MCF 10A (cell line): ENCODE data around the gene WWTR1. TPM values are rescaled to one million over a fixed set of nuclear protein-coding genes. Genes with fewer than 3 reads are reported as not detected.

Source experiments
- BruUV-seq: library from RNA; stranded (reverse); fragments of 400-500 nt; replicated peaks from 2 replicates; lab custom pipeline; 2021; lab: Mats Ljungman, UMichigan
- CTCF ChIA-PET: fragments of 300-600 bp; sonication (Branson Sonifier 250); formaldehyde crosslinking; extraction: SDS; loops from one replicate; lab custom pipeline; 2021; ENCODE audit warnings: antibody characterized with exemption, inconsistent platforms; lab: Yijun Ruan, JAX
- POLR2A ChIA-PET: fragments of 300-600, 350-650 bp; sonication (Branson Sonifier 250); formaldehyde crosslinking; extraction: SDS; loops from one replicate; lab custom pipeline; 2020; ENCODE audit warnings: antibody characterized with exemption, inconsistent platforms; lab: Yijun Ruan, JAX
- DNase-seq: peaks from one replicate; pipeline ENCODE4 v3.0.0-alpha.2; 2018; ENCODE audit not compliant: unreplicated experiment
- H3K27ac Mint-ChIP-seq: one replicate; pipeline ENCODE4 v1.8.0; 2022; ENCODE audit warnings: mild to moderate bottlenecking, low read depth, mixed read lengths; ENCODE audit not compliant: unreplicated experiment
- H3K27me3 Mint-ChIP-seq: one replicate; pipeline ENCODE4 v1.8.0; 2022; ENCODE audit warnings: mixed read lengths; ENCODE audit not compliant: insufficient read depth, unreplicated experiment
- H3K36me3 Mint-ChIP-seq: one replicate; pipeline ENCODE4 v1.8.0; 2022; ENCODE audit warnings: mild to moderate bottlenecking, moderate library complexity, mixed read lengths; ENCODE audit not compliant: insufficient read depth, unreplicated experiment
- H3K4me1 Mint-ChIP-seq: one replicate; pipeline ENCODE4 v1.8.0; 2022; ENCODE audit warnings: mixed read lengths; ENCODE audit not compliant: insufficient read depth, unreplicated experiment
- H3K4me3 Mint-ChIP-seq: one replicate; pipeline ENCODE4 v1.8.0; 2022; ENCODE audit warnings: mild to moderate bottlenecking, moderate library complexity, mixed read lengths; ENCODE audit not compliant: unreplicated experiment
- H3K9me3 Mint-ChIP-seq: one replicate; pipeline ENCODE4 v1.8.0; 2022; ENCODE audit warnings: mixed read lengths; ENCODE audit not compliant: unreplicated experiment
- CTCF ChIP-seq: fragments of 200-600 bp; IDR thresholded peaks from one replicate; pipeline ENCODE4 v1.8.0; 2022; ENCODE audit warnings: antibody characterized with exemption, mild to moderate bottlenecking; ENCODE audit not compliant: unreplicated experiment
- intact Hi-C: fragments of 100-400 bp; cut with micrococcal nuclease; formaldehyde crosslinking; loops from 2 replicates; pipeline ENCODE4 v1.14.1; 2022
- total RNA-seq: library from RNA; stranded (reverse); gene quantifications from 2 replicates; pipeline ENCODE4 v1.2.3, GENCODE V29; 2022

WWTR1 gene
- total RNA-seq, 1 experiment from 2014 or later = 52.9 TPM

- Mint-ChIP-seq H3K9me3 (no peaks in the 10 kb centered on the region), H3K4me1 (peaks cover 5% of the 10 kb centered on the region), H3K27ac (no peak overlapping the region), H3K27me3 (no peaks in the 10 kb centered on the region), H3K4me3 (no peak overlapping the region), H3K36me3 (no peaks in the 10 kb centered on the region)
- ChIA-PET CTCF (interaction anchor here (0.7 to 1.3 kb wide), 4 partner anchors 11 to 210 kb away, joined by 3 to 8 read pairs (median 4); no protein-coding TSS in a partner anchor), POLR2A (interaction anchor here (1.6 kb wide), 1 partner anchor 9 kb away, joined by 3 read pairs; no protein-coding TSS in a partner anchor)
- intact Hi-C loops = no loop called here
- TF ChIP-seq CTCF = no peak
- DNase-seq = no peak
- BruUV-seq = no TSS peak
Observed at GRCh38 chr3:149564079-149564478, 93.7 kb downstream of the WWTR1 start.

GRCh38 chr3:149563114-149563513 lies 94.7 kb downstream of the WWTR1 start:
- Mint-ChIP-seq H3K36me3 (peaks cover 6% of the 10 kb centered on the region), H3K4me1 (peaks cover 5% of the 10 kb centered on the region), H3K9me3 (no peaks in the 10 kb centered on the region), H3K27ac (no peak overlapping the region), H3K4me3 (no peak overlapping the region), H3K27me3 (no peaks in the 10 kb centered on the region)
- POLR2A ChIA-PET = no interaction called here
- no peak for DNase-seq
- no peak for TF ChIP-seq CTCF
- intact Hi-C loops = no loop called here
- CTCF ChIA-PET = interaction anchor here (0.5 to 1.6 kb wide), 5 partner anchors 25 to 189 kb away, joined by 3 to 8 read pairs (median 4); no protein-coding TSS in a partner anchor
- BruUV-seq = no TSS peak

GRCh38 chr3:149560617-149561016 lies 97.2 kb downstream of the WWTR1 start:
- ChIA-PET POLR2A (interaction anchor here (0.6 to 0.7 kb wide), 2 partner anchors 12 to 97 kb away, joined by 3 read pairs; partner anchors contain the start of gene WWTR1), CTCF (interaction anchor here (0.6 to 2.9 kb wide), 3 partner anchors 8 to 177 kb away, joined by 3 to 19 read pairs (median 3); no protein-coding TSS in a partner anchor)
- DNase-seq = no peak
- no peak for TF ChIP-seq CTCF
- Mint-ChIP-seq H3K27ac (no peak overlapping the region), H3K9me3 (no peaks in the 10 kb centered on the region), H3K4me1 (peaks cover 9% of the 10 kb centered on the region), H3K27me3 (no peaks in the 10 kb centered on the region), H3K36me3 (peaks cover 16% of the 10 kb centered on the region), H3K4me3 (no peak overlapping the region)
- intact Hi-C loops = no loop called here
- BruUV-seq = no TSS peak

GRCh38 chr3:149560001-149560400 lies 97.8 kb downstream of the WWTR1 start:
- Mint-ChIP-seq H3K4me3 (no peak overlapping the region), H3K27ac (no peak overlapping the region), H3K36me3 (peaks cover 16% of the 10 kb centered on the region), H3K9me3 (no peaks in the 10 kb centered on the region), H3K27me3 (no peaks in the 10 kb centered on the region), H3K4me1 (peaks cover 15% of the 10 kb centered on the region)
- intact Hi-C loops = no loop called here
- no peak for TF ChIP-seq CTCF
- ChIA-PET POLR2A (interaction anchor here (0.7 kb wide), 2 partner anchors 12 to 13 kb away, joined by 3 to 4 read pairs; no protein-coding TSS in a partner anchor), CTCF (interaction anchor here (0.6 to 2.9 kb wide), 5 partner anchors 9 to 177 kb away, joined by 3 to 19 read pairs (median 3); no protein-coding TSS in a partner anchor)
- no TSS peak for BruUV-seq
- no peak for DNase-seq
